SK-N-SH (cell line): ENCODE data around the gene C9orf72. TPM values are rescaled to one million over a fixed set of nuclear protein-coding genes. Genes with fewer than 3 reads are reported as not detected.

Experiments used
- CTCF ChIA-PET: fragments of 300-600, 350-600 bp; formaldehyde crosslinking; extraction: SDS; loops from one replicate; lab custom pipeline; 2021; lab: Yijun Ruan, JAX
- POLR2A ChIA-PET: fragments of 350-600 bp; sonication (Branson Sonifier 250); formaldehyde crosslinking; extraction: SDS; loops from one replicate; lab custom pipeline; 2020; ENCODE audit warnings: antibody characterized with exemption, inconsistent platforms; lab: Yijun Ruan, JAX
- DNase-seq: peaks from one replicate; pipeline ENCODE4 v3.0.0; 2012
- H2AFZ ChIP-seq: fragments of 200-600 bp; sonication (generic); 2 replicates; pipeline ENCODE4 v1.8.1; 2016; ENCODE audit warnings: antibody characterized with exemption, mild to moderate bottlenecking, low read depth
- H3F3A ChIP-seq: fragments of 200-600 bp; sonication (generic); replicated peaks from 2 replicates; pipeline ENCODE3; 2016; ENCODE audit warnings: antibody characterized with exemption, mild to moderate bottlenecking; ENCODE audit not compliant: insufficient read depth
- H3K27ac ChIP-seq, 2 experiments: fragments of 200-500 bp in 1 of 2; fragments of 200-600 bp in 1 of 2; sonication (Bioruptor generic) in 1 of 2; sonication (generic), shearing (Covaris generic) in 1 of 2; 2 replicates each; pipeline versions ENCODE4 v1.5.1 to v1.6.1; 2014 to 2016; ENCODE audit warnings: low read depth in 2 of 2, inconsistent platforms in 1 of 2, low read length in 1 of 2, mild to moderate bottlenecking in 1 of 2, mixed read lengths in 1 of 2
- H3K27me3 ChIP-seq: fragments of 200-600 bp; sonication (generic), shearing (Covaris generic); 2 replicates; pipeline ENCODE4 v1.6.1; 2016; ENCODE audit warnings: mixed run types; ENCODE audit not compliant: insufficient read depth
- H3K36me3 ChIP-seq, 2 experiments: fragments of 200-500 bp in 1 of 2; fragments of 200-600 bp in 1 of 2; sonication (Bioruptor generic) in 1 of 2; sonication (generic) in 1 of 2; replicated peaks in 1 of 2; 2 replicates each; pipeline versions ENCODE3 to v1.5.1; 2014 to 2016; ENCODE audit warnings: low read length in 1 of 2, mild to moderate bottlenecking in 1 of 2; ENCODE audit not compliant: insufficient read depth in 2 of 2, control insufficient read depth in 1 of 2
- H3K4me1 ChIP-seq, 2 experiments: fragments of 200-500 bp in 1 of 2; fragments of 200-600 bp in 1 of 2; sonication (Bioruptor generic) in 1 of 2; sonication (generic), shearing (Covaris generic) in 1 of 2; 2 replicates each; pipeline versions ENCODE4 v1.5.1 to v1.6.1; 2014 to 2016; ENCODE audit warnings: low read depth in 1 of 2, low read length in 1 of 2, mixed run types in 1 of 2; ENCODE audit not compliant: insufficient read depth in 2 of 2, control insufficient read depth in 1 of 2
- H3K4me2 ChIP-seq: fragments of 200-600 bp; sonication (generic), shearing (Covaris generic); 2 replicates; pipeline ENCODE4 v1.6.1; 2017; ENCODE audit warnings: mixed run types
- H3K4me3 ChIP-seq, 2 experiments: fragments of 200-500 bp in 1 of 2; fragments of 200-600 bp in 1 of 2; sonication (Bioruptor generic) in 1 of 2; sonication (generic), shearing (Covaris generic) in 1 of 2; 2 replicates each; pipeline versions ENCODE4 v1.5.1 to v1.8.1; 2014 to 2016; ENCODE audit warnings: low read depth in 2 of 2, inconsistent platforms in 1 of 2, low read length in 1 of 2, mild to moderate bottlenecking in 1 of 2, mixed read lengths in 1 of 2, moderate library complexity in 1 of 2
- H3K79me2 ChIP-seq: fragments of 200-600 bp; sonication (generic); 2 replicates; pipeline ENCODE4 v1.8.1; 2017; ENCODE audit warnings: mild to moderate bottlenecking; ENCODE audit not compliant: insufficient read depth
- H3K9ac ChIP-seq: fragments of 200-600 bp; sonication (generic); 2 replicates; pipeline ENCODE4 v1.6.1; 2017; ENCODE audit warnings: mixed run types
- H3K9me2 ChIP-seq: fragments of 200-600 bp; sonication (generic); 2 replicates; pipeline ENCODE4 v1.6.1; 2017; ENCODE audit warnings: mixed run types
- H3K9me3 ChIP-seq: fragments of 200-600 bp; sonication (generic); 2 replicates; pipeline ENCODE4 v1.6.1; 2017; ENCODE audit warnings: mixed run types, mild to moderate bottlenecking, moderate library complexity
- H4K20me1 ChIP-seq: fragments of 200-600 bp; sonication (generic); 2 replicates; pipeline ENCODE4 v1.6.1; 2017; ENCODE audit warnings: mild to moderate bottlenecking, mixed run types; ENCODE audit not compliant: insufficient read depth
- CHD2 ChIP-seq: fragments of 150-350 bp; IDR thresholded peaks from 2 replicates; pipeline ENCODE4 v1.6.1; 2018; ENCODE audit warnings: low read length; ENCODE audit not compliant: partially characterized antibody
- EZH2phosphoT487 ChIP-seq: fragments of 200-600 bp; sonication (generic); IDR thresholded peaks from 2 replicates; pipeline ENCODE4 v1.6.1; 2017; ENCODE audit warnings: low read depth, mixed run types, mild to moderate bottlenecking, antibody characterized with exemption, moderate library complexity, borderline replicate concordance
- FOSL2 ChIP-seq: IDR thresholded peaks from 2 replicates; pipeline ENCODE4 v1.4.0; 2012; ENCODE audit warnings: low read depth, mild to moderate bottlenecking, moderate library complexity, borderline replicate concordance
- FOXJ3 ChIP-seq: sonication (generic); formaldehyde crosslinking; IDR thresholded peaks from 2 replicates; pipeline ENCODE4 v1.5.1; 2020; ENCODE audit warnings: mild to moderate bottlenecking, missing genetic modification reagents
- JUND ChIP-seq: IDR thresholded peaks from 2 replicates; pipeline ENCODE4 v1.4.0; 2012
- MXI1 ChIP-seq: IDR thresholded peaks from 2 replicates; pipeline ENCODE4 v1.6.1; 2012; ENCODE audit warnings: mild to moderate bottlenecking, low read depth, low read length, improper control_type of control experiment
- NFIC ChIP-seq: IDR thresholded peaks from 2 replicates; pipeline ENCODE4 v1.4.0; 2012; ENCODE audit warnings: borderline replicate concordance
- PBX3 ChIP-seq: IDR thresholded peaks from 2 replicates; pipeline ENCODE4; 2012
- RAD21 ChIP-seq: IDR thresholded peaks from 2 replicates; pipeline ENCODE4 v1.6.1; 2012; ENCODE audit warnings: mild to moderate bottlenecking, low read length
- RCOR1 ChIP-seq: fragments of 150-350 bp; IDR thresholded peaks from 2 replicates; pipeline ENCODE4 v1.6.1; 2017; ENCODE audit warnings: antibody characterized with exemption, low read length
- REST ChIP-seq: IDR thresholded peaks from 2 replicates; pipeline ENCODE4 v1.6.1; 2012; ENCODE audit warnings: mild to moderate bottlenecking, low read depth, low read length, moderate library complexity
- RFX5 ChIP-seq: IDR thresholded peaks from 2 replicates; pipeline ENCODE4 v1.6.1; 2012; ENCODE audit warnings: mild to moderate bottlenecking, improper control_type of control experiment, low read length
- TCF12 ChIP-seq: IDR thresholded peaks from 2 replicates; pipeline ENCODE4 v1.4.0; 2012
- TEAD4 ChIP-seq: IDR thresholded peaks from 2 replicates; pipeline ENCODE4 v1.4.0; 2012; ENCODE audit warnings: mild to moderate bottlenecking, borderline replicate concordance; ENCODE audit not compliant: insufficient read depth
- YY1 ChIP-seq: IDR thresholded peaks from 2 replicates; pipeline ENCODE4 v1.4.0; 2012; ENCODE audit warnings: low read depth, mild to moderate bottlenecking
- WGBS: methylation state at CpG from one replicate; pipeline ENCODE4 v1.1.6; 2017; ENCODE audit warnings: low lambda C conversion rate; 5-methylcytosine and 5-hydroxymethylcytosine counted together
- polyA plus RNA-seq, 3 experiments: library from polyadenylated mRNA; depleted of rRNA; stranded (reverse); fragments of >200 nt; gene quantifications; 2 replicates each; pipeline ENCODE4 v1.2.3, GENCODE V29; 2012
- TF ChIP-seq, protein P1 (sequence below): fragments of 150-350 bp; IDR thresholded peaks from 2 replicates; pipeline ENCODE4 v1.6.1; 2017; ENCODE audit warnings: antibody characterized with exemption, low read length, low read depth, borderline replicate concordance

The C9orf72 gene
- polyA plus RNA-seq, 1 of the 3 experiments (the other 2 are of a cell fraction) = 4.0 TPM

DNA sequence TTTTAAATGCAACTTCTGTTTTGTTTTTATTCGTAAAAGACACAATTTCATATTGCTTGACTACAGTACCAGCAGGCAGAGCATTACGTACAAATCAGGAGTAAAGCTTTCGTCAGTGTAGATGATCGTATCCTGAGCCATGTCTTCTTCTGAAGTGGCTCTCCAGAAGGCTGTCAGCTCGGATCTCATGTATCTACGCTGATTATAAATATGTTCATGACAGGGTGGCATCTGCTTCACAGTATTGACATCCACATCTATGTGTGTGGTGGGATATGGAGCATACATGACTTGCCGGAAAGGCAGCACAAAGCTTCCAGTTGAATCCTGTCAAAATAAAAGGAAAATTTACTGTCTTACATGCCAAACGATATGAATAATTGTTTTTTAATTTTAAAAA is 16.8 kb downstream of the C9orf72 start:
- H3K79me2 ChIP-seq = no peaks in the 10 kb centered on the region
- no peak overlapping the region for H3K9ac ChIP-seq
- H3K9me3 ChIP-seq = no peaks in the 10 kb centered on the region
- ChIA-PET CTCF (interaction anchor here (1.0 kb wide), 1 partner anchor 223 kb away, joined by 4 read pairs; no protein-coding TSS in a partner anchor), POLR2A (no interaction called here)
- no peaks in the 10 kb centered on the region for H3K27me3 ChIP-seq
- no peaks in the 10 kb centered on the region for H3K9me2 ChIP-seq
- peaks cover 46 to 53% of the 10 kb centered on the region in 2 experiments for H3K36me3 ChIP-seq
- no peaks in the 10 kb centered on the region for H3F3A ChIP-seq
- H3K4me1 ChIP-seq = no peaks in the 10 kb centered on the region
- no peaks in the 10 kb centered on the region for H4K20me1 ChIP-seq
- no peak overlapping the region for H3K27ac ChIP-seq
- H3K4me3 ChIP-seq = no peak overlapping the region
- no peak overlapping the region for H3K4me2 ChIP-seq
- DNase-seq = no peak
- no peak overlapping the region for H2AFZ ChIP-seq
- no peak for TF ChIP-seq TEAD4
- no peak for TF ChIP-seq RCOR1
- no peak for TF ChIP-seq NFIC
- TF ChIP-seq MXI1 = no peak
- 98% methylated on average over 8 of the region's 8 CpGs for WGBS

DNA sequence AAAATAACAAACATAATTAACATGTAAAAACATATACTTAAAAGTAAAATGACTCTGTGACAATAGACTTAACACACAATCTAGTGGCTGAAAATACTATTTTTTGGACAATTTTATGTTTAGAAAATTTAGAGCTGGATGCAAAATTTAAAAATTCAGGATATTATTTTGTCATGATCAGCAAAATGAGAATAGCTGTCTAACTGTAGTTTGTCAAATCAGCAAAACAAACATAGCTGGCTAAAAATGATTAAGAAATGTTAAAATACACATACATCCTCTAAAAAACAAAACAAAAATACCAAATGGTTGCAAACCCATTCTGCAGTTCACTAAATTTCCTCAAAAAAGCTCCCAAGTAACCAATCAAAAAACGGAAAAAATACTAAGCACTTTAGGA is 18.6 kb downstream of the C9orf72 start:
- no peaks in the 10 kb centered on the region for H3K9me3 ChIP-seq
- H3K27ac ChIP-seq = no peak overlapping the region
- no peak overlapping the region for H3K9ac ChIP-seq
- H3K4me3 ChIP-seq = no peak overlapping the region
- H3K36me3 ChIP-seq = peaks cover 37 to 38% of the 10 kb centered on the region in 2 experiments
- TF ChIP-seq, protein P1, sequence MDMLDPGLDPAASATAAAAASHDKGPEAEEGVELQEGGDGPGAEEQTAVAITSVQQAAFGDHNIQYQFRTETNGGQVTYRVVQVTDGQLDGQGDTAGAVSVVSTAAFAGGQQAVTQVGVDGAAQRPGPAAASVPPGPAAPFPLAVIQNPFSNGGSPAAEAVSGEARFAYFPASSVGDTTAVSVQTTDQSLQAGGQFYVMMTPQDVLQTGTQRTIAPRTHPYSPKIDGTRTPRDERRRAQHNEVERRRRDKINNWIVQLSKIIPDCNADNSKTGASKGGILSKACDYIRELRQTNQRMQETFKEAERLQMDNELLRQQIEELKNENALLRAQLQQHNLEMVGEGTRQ = no peak
- no peak for TF ChIP-seq RFX5
- TF ChIP-seq TEAD4 = no peak
- TF ChIP-seq CHD2 = no peak
- TF ChIP-seq EZH2phosphoT487 = no peak
- TF ChIP-seq FOXJ3 (CRISPR knock-in tag) = no peak
- TF ChIP-seq RAD21 = no peak
- H3K27me3 ChIP-seq = no peaks in the 10 kb centered on the region
- no peak for DNase-seq
- H3K4me1 ChIP-seq = no peaks in the 10 kb centered on the region; a peak in 1 of 4 replicates
- no peaks in the 10 kb centered on the region for H3K9me2 ChIP-seq
- WGBS = 100% methylated on average over 1 of the region's 1 CpG
- H2AFZ ChIP-seq = no peak overlapping the region
- POLR2A ChIA-PET = no interaction called here
- H3K79me2 ChIP-seq = no peaks in the 10 kb centered on the region
- no peaks in the 10 kb centered on the region for H3F3A ChIP-seq
- CTCF ChIA-PET = interaction anchor here (1.3 to 1.5 kb wide), 2 partner anchors 15 to 222 kb away, joined by 4 to 5 read pairs; no protein-coding TSS in a partner anchor
- H3K4me2 ChIP-seq = no peak overlapping the region
- no peaks in the 10 kb centered on the region for H4K20me1 ChIP-seq

GRCh38 chr9:27549196-27549755 is 24.0 kb downstream of the C9orf72 start:
- CTCF ChIA-PET = interaction anchor here (1.0 to 6.4 kb wide), 11 partner anchors 11 to 518 kb away, joined by 3 to 62 read pairs (median 4); no protein-coding TSS in a partner anchor
- TF ChIP-seq TCF12 (peak; percentile 80), FOXJ3 (CRISPR knock-in tag) (no peak), RFX5 (no peak), PBX3 (peak; percentile 51), REST (no peak), FOSL2 (0 out of 2 replicates have a peak, but pooled peaks have one; percentile 4), YY1 (no peak), JUND (0 out of 2 replicates have a peak, but pooled peaks have one; percentile 9), MXI1 (no peak), NFIC (peak; percentile 43; the same call in 1 of the 2 replicates)

More at GRCh38 chr9:27549196-27549755, 24.0 kb downstream of the C9orf72 start:
- H4K20me1 ChIP-seq = no peaks in the 10 kb centered on the region
- no peaks in the 10 kb centered on the region for H3K9me3 ChIP-seq
- H3K9me2 ChIP-seq = no peaks in the 10 kb centered on the region; the same call in 1 of the 2 replicates
- POLR2A ChIA-PET = no interaction called here
- H3K9ac ChIP-seq = no peak overlapping the region
- no peak overlapping the region for H3K4me3 ChIP-seq
- H3K4me1 ChIP-seq = no peaks in the 10 kb centered on the region; a peak in 1 of 4 replicates
- H3F3A ChIP-seq = peaks cover 10% of the 10 kb centered on the region
- H3K79me2 ChIP-seq = no peaks in the 10 kb centered on the region
- peak overlapping the region in 1 of 2 experiments; percentile 47; a peak in 2 of 4 replicates for H3K27ac ChIP-seq
- 56% methylated on average over 4 of the region's 4 CpGs for whole genome bisulfite sequencing
- no peaks in the 10 kb centered on the region for H3K27me3 ChIP-seq
- peak overlapping the region; percentile 39; the same call in 1 of the 2 replicates for H3K4me2 ChIP-seq
- no peak overlapping the region for H2AFZ ChIP-seq
- no peak for DNase-seq
- H3K36me3 ChIP-seq = peaks cover 20 to 43% of the 10 kb centered on the region in 2 experiments
